Muscle layer of colon (tissue), 2 donors: ENCODE data around the gene BMAL1.
"Not testable (repeated sequence)": the region's sequence is repeated elsewhere in the genome, so short reads cannot be mapped to it uniquely, and the experiment has no call there.

Experiments
- H3K27ac ChIP-seq: one replicate; pipeline ENCODE4 v1.7.0; 2013; ENCODE audit warnings: low read depth, mild to moderate bottlenecking, low read length, moderate library complexity
- H3K27me3 ChIP-seq, 2 donors: one replicate each; pipeline ENCODE4 v1.7.0; 2013; ENCODE audit warnings: low read length in 2 of 2, mild to moderate bottlenecking in 2 of 2; ENCODE audit not compliant: insufficient read depth in 2 of 2, control insufficient read depth in 1 of 2
- H3K36me3 ChIP-seq: one replicate; pipeline ENCODE4 v1.7.0; 2013; ENCODE audit warnings: mild to moderate bottlenecking, low read length; ENCODE audit not compliant: insufficient read depth
- H3K4me1 ChIP-seq: one replicate; pipeline ENCODE4 v1.7.0; 2013; ENCODE audit warnings: mild to moderate bottlenecking, low read length; ENCODE audit not compliant: insufficient read depth
- H3K4me3 ChIP-seq, 2 donors: one replicate each; pipeline ENCODE4 v1.7.0; 2013; ENCODE audit warnings: low read length in 2 of 2, low read depth in 1 of 2, mild to moderate bottlenecking in 1 of 2, moderate library complexity in 1 of 2
- H3K9ac ChIP-seq: one replicate; pipeline ENCODE4 v1.7.0; 2013; ENCODE audit warnings: low read length
- H3K9me3 ChIP-seq: one replicate; pipeline ENCODE4 v1.7.0; 2013; ENCODE audit warnings: mild to moderate bottlenecking, low read length
- donor health status: abdominal sarcoma.
- donor health status: Adenocarcinoma of cecum.

BMAL1 gene

DNA sequence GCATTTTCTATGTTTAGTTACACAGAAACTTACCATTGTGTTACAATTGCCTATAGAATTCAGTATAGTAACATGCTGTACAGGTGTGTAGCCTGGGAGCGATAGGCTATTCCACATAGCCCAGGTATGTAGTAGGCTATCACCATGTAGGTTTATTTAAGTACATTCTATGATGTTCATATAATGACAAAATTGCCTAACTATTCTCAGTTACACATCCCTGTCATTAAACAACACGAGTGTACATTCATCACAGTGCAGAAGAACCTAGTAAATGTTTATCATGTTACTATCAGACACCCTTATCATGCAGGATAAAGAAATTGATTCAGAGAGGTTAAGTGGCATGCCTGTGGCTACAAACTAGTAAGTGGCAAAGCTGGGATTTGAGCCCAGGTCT is 28.4 kb upstream of the BMAL1 start:
- H3K4me3 ChIP-seq = no peak overlapping the region
- H3K36me3 ChIP-seq = no peaks in the 10 kb centered on the region
- no peak overlapping the region for H3K27ac ChIP-seq
- no peaks in the 10 kb centered on the region for H3K27me3 ChIP-seq
- no peaks in the 10 kb centered on the region for H3K4me1 ChIP-seq
- no peaks in the 10 kb centered on the region for H3K9me3 ChIP-seq
- no peak overlapping the region for H3K9ac ChIP-seq

GRCh38 chr11:13249992-13250391 is 27.6 kb upstream of the BMAL1 start:
- Histone ChIP-seq H3K36me3 (no peaks in the 10 kb centered on the region), H3K27ac (no peak overlapping the region), H3K4me3 (no peak overlapping the region), H3K27me3 (no peaks in the 10 kb centered on the region), H3K9ac (no peak overlapping the region), H3K4me1 (no peaks in the 10 kb centered on the region), H3K9me3 (no peaks in the 10 kb centered on the region)

GRCh38 chr11:13251966-13252365 is 25.6 kb upstream of the BMAL1 start:
- Histone ChIP-seq H3K9me3 (no peaks in the 10 kb centered on the region), H3K27me3 (no peaks in the 10 kb centered on the region), H3K9ac (no peak overlapping the region), H3K4me3 (no peak overlapping the region), H3K27ac (no peak overlapping the region), H3K36me3 (no peaks in the 10 kb centered on the region), H3K4me1 (no peaks in the 10 kb centered on the region)

DNA sequence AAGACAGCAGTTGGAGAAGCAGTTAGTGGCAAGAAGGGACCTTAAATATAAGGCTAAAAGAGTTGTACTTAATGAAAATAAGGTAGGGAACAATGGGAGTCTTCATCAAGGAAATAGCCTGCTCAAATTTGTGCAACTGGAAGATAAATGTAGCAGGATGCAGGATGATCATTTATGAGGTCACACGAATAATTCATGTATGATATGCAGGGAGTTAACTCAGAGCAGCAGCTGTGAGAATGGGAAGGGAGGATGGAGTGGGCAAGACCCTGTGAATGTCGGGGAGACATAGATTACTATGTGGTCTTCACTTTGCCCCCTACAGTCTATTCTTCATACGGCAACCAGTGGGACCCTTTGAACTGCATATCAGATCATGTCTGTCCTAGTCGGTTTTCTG is 25.2 kb upstream of the BMAL1 start:
- no peaks in the 10 kb centered on the region for H3K9me3 ChIP-seq
- H3K27me3 ChIP-seq = no peaks in the 10 kb centered on the region
- no peak overlapping the region for H3K4me3 ChIP-seq
- no peaks in the 10 kb centered on the region for H3K4me1 ChIP-seq
- no peaks in the 10 kb centered on the region for H3K36me3 ChIP-seq
- H3K9ac ChIP-seq = no peak overlapping the region
- no peak overlapping the region for H3K27ac ChIP-seq

- no peak overlapping the region for H3K27ac ChIP-seq
- no peak overlapping the region for H3K4me3 ChIP-seq
- H3K9ac ChIP-seq = no peak overlapping the region
- no peaks in the 10 kb centered on the region for H3K36me3 ChIP-seq
- peaks cover 12% of the 10 kb centered on the region for H3K4me1 ChIP-seq
- no peaks in the 10 kb centered on the region for H3K27me3 ChIP-seq
- H3K9me3 ChIP-seq = no peaks in the 10 kb centered on the region
Measured at GRCh38 chr11:13256216-13256615, 21.4 kb upstream of the BMAL1 start.

DNA sequence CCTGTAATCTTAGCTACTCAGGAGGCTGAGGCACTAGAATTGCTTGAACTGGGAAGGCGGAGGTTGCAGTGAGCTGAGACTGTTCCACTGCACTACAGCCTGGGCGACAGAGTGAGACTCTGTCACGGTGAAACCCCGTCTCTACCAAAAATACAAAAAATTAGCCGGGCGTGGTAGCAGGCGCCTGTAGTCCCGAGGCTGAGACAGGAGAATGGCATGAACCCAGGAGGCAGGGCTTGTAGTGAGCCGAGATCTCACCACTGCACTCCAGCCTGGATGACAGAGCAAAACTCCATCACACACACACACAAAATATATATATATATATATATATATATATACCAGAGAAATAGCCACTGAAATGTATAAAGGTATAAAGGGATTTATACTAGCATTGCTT is 19.5 kb upstream of the BMAL1 start:
- not testable (repeated sequence) for H3K9me3 ChIP-seq, H3K36me3 ChIP-seq, H3K27ac ChIP-seq, H3K27me3 ChIP-seq, H3K4me3 ChIP-seq, H3K9ac ChIP-seq
- peaks cover 23% of the 10 kb centered on the region for H3K4me1 ChIP-seq

GRCh38 chr11:13258855-13259254 is 18.7 kb upstream of the BMAL1 start:
- no peaks in the 10 kb centered on the region for H3K36me3 ChIP-seq
- no peak overlapping the region for H3K27ac ChIP-seq
- no peaks in the 10 kb centered on the region for H3K27me3 ChIP-seq
- no peak overlapping the region for H3K9ac ChIP-seq
- H3K9me3 ChIP-seq = no peaks in the 10 kb centered on the region
- H3K4me1 ChIP-seq = peaks cover 23% of the 10 kb centered on the region
- no peak overlapping the region for H3K4me3 ChIP-seq

DNA sequence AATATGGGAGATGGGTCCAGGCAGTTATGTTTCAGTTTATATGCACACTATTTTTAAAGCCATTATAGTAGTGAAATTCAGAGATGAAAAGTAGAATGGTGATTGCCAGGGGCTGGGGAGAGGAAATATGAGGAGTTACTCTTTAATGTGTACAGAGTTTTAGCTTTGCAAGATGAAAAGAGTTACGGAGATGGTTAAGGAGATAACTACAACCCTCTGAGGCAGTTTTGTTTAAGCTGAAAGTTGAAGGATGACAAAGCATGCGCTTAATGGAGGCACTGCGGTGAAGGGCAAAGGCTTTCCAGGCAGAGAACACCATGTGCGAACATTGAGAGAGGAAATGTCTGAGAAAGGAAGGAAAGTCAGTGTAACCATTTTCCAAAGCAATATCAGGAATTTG is 18.2 kb upstream of the BMAL1 start:
- Histone ChIP-seq H3K9ac (no peak overlapping the region), H3K27me3 (no peaks in the 10 kb centered on the region), H3K4me1 (peaks cover 23% of the 10 kb centered on the region), H3K36me3 (no peaks in the 10 kb centered on the region), H3K9me3 (no peaks in the 10 kb centered on the region), H3K27ac (no peak overlapping the region), H3K4me3 (no peak overlapping the region)

DNA sequence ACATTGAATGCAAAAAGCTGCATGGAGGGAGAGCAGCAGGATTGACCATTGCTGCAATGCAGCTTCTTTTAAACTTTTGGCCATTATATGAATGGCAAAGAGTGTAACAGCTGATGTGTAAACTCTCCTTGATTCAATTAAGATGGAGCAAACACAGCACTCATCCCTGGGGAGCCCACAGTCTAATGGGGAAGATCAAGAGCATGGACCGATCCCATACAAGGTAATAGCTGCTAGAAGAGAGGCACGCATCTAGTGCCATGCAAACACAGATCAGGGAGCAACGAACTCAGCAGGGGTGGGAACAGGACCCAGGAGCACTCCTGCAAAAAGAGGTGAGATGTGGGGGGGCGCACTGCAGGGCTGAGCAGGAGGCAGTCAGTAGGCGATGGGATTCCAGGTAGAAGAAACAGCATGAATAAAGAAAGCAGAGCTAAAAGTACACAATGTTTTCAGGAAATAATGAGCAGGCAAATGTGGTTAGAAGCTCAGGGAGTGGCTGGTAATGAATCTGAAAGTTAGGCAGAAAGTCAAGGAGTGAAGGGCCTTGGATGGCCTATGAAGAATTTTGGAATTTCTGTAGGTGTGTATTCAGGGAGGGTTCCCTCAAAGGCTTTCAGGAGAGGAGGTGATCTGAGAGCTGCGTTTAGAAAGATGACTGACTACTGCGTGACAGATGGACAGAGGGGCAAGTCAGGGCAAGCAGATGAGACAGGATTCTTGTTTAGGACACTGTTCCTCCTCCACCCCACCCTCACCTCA is 17.2 kb upstream of the BMAL1 start:
- no peaks in the 10 kb centered on the region for H3K9me3 ChIP-seq
- no peak overlapping the region for H3K27ac ChIP-seq
- H3K9ac ChIP-seq = no peak overlapping the region
- H3K36me3 ChIP-seq = no peaks in the 10 kb centered on the region
- H3K27me3 ChIP-seq = no peaks in the 10 kb centered on the region
- no peak overlapping the region for H3K4me3 ChIP-seq
- H3K4me1 ChIP-seq = peaks cover 23% of the 10 kb centered on the region

DNA sequence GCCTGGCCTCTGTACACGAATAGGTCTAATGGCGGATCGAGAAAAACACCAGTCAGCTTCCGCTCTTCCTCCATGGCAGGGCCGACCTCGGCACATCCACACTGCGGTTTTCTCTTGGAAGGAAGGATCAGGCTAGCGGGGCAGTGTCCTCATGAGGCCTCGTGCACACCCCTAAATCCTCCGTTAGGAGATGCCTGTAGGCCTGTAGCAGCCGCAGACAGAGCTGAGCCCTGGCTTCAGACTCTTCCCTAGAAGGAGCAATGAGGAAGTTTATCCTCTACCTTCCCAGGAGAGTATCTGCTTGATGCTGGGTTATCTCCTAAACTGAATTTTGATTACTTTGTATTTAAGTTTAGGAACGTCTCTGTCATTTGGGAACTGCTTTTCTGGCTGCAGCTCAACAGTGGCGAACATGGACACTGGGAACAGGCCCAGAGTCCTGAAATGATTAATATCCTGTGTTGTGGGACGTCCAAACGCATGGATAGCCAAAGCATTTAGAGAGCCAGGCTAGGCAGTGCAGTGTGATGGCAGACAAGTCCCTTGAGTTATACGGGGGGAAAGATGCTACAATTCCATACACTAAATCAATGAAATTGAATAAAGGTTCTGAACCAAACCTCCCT is 16.5 kb upstream of the BMAL1 start:
- H3K4me3 ChIP-seq = no peak overlapping the region
- no peak overlapping the region for H3K9ac ChIP-seq
- H3K4me1 ChIP-seq = peaks cover 23% of the 10 kb centered on the region
- H3K36me3 ChIP-seq = no peaks in the 10 kb centered on the region
- H3K27ac ChIP-seq = peak overlapping the region; percentile 51
- H3K9me3 ChIP-seq = no peaks in the 10 kb centered on the region
- H3K27me3 ChIP-seq = no peaks in the 10 kb centered on the region

GRCh38 chr11:13261591-13262061 is 16.0 kb upstream of the BMAL1 start:
- H3K9ac ChIP-seq = no peak overlapping the region
- H3K36me3 ChIP-seq = no peaks in the 10 kb centered on the region
- no peaks in the 10 kb centered on the region for H3K27me3 ChIP-seq
- no peak overlapping the region for H3K4me3 ChIP-seq
- H3K27ac ChIP-seq = no peak overlapping the region
- no peaks in the 10 kb centered on the region for H3K9me3 ChIP-seq
- H3K4me1 ChIP-seq = peaks cover 23% of the 10 kb centered on the region

GRCh38 chr11:13262096-13262495 is 15.5 kb upstream of the BMAL1 start:
- no peak overlapping the region for H3K27ac ChIP-seq
- H3K9me3 ChIP-seq = no peaks in the 10 kb centered on the region
- H3K36me3 ChIP-seq = no peaks in the 10 kb centered on the region
- no peak overlapping the region for H3K9ac ChIP-seq
- H3K4me3 ChIP-seq = no peak overlapping the region
- no peaks in the 10 kb centered on the region for H3K27me3 ChIP-seq
- H3K4me1 ChIP-seq = peaks cover 23% of the 10 kb centered on the region
